22Rv1 (cell line): Measurements from ENCODE around the gene KHDRBS2.

Experiments
- ZFX ChIP-seq: fragments of 450-650 bp; IDR thresholded peaks from 2 replicates; pipeline ENCODE4 v1.6.1; 2017; ENCODE audit warnings: antibody characterized with exemption, borderline replicate concordance
- TF ChIP-seq, protein P1 (sequence below): fragments of 450-650 bp; IDR thresholded peaks from 2 replicates; pipeline ENCODE4 v1.5.1; 2017; ENCODE audit warnings: mild to moderate bottlenecking

DNA sequence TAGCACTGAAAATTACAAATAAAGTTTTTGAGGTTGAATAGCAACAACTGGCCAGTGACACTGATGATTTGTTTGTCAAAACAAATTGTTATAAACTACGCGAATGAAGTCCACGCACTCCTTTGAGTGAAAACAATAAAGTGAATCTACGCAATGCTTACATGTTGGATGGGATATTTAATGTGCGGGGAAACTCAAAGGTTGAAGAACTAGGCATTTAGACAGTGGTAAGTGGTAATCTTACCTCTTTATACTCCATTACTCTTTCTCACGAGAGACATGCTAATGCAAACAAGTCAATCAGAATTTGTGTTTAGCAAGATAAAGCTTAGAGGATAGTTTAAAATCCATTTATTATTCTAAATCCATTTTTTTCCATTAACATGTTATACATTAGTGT is 606.4 kb downstream of the KHDRBS2 start:
- TF ChIP-seq, protein P1, sequence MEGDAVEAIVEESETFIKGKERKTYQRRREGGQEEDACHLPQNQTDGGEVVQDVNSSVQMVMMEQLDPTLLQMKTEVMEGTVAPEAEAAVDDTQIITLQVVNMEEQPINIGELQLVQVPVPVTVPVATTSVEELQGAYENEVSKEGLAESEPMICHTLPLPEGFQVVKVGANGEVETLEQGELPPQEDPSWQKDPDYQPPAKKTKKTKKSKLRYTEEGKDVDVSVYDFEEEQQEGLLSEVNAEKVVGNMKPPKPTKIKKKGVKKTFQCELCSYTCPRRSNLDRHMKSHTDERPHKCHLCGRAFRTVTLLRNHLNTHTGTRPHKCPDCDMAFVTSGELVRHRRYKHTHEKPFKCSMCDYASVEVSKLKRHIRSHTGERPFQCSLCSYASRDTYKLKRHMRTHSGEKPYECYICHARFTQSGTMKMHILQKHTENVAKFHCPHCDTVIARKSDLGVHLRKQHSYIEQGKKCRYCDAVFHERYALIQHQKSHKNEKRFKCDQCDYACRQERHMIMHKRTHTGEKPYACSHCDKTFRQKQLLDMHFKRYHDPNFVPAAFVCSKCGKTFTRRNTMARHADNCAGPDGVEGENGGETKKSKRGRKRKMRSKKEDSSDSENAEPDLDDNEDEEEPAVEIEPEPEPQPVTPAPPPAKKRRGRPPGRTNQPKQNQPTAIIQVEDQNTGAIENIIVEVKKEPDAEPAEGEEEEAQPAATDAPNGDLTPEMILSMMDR, result no peak
- no peak for TF ChIP-seq ZFX
